Measurements from ENCODE around the gene LPP.

GRCh38 chr3:188853856-188854771 is 700.2 kb downstream of the LPP start:
- TF ChIP-seq, protein P1, sequence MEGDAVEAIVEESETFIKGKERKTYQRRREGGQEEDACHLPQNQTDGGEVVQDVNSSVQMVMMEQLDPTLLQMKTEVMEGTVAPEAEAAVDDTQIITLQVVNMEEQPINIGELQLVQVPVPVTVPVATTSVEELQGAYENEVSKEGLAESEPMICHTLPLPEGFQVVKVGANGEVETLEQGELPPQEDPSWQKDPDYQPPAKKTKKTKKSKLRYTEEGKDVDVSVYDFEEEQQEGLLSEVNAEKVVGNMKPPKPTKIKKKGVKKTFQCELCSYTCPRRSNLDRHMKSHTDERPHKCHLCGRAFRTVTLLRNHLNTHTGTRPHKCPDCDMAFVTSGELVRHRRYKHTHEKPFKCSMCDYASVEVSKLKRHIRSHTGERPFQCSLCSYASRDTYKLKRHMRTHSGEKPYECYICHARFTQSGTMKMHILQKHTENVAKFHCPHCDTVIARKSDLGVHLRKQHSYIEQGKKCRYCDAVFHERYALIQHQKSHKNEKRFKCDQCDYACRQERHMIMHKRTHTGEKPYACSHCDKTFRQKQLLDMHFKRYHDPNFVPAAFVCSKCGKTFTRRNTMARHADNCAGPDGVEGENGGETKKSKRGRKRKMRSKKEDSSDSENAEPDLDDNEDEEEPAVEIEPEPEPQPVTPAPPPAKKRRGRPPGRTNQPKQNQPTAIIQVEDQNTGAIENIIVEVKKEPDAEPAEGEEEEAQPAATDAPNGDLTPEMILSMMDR (IDR thresholded peaks at IDR 0.05; ENCODE audit: insufficient read depth, low read length, poor library complexity, severe bottlenecking): no peak
- no peak for TF ChIP-seq EZH2phosphoT487 (conservative IDR thresholded peaks at IDR 0.05; ENCODE audit: low read length)

Measured in SU-DHL-6 (cell line).